NOMO-1 (cell line): ENCODE results near the gene HSDL2.
"Not testable (repeated sequence)": the region's sequence is repeated elsewhere in the genome, so short reads cannot be mapped to it uniquely, and the experiment has no call there.

ENCODE experiments used
- DNase-seq, 2 experiments: peaks; one replicate each; lab custom pipeline; 2025; ENCODE audit not compliant: unreplicated experiment in 2 of 2; lab: John Stamatoyannopoulos, UW

HSDL2 gene

DNA sequence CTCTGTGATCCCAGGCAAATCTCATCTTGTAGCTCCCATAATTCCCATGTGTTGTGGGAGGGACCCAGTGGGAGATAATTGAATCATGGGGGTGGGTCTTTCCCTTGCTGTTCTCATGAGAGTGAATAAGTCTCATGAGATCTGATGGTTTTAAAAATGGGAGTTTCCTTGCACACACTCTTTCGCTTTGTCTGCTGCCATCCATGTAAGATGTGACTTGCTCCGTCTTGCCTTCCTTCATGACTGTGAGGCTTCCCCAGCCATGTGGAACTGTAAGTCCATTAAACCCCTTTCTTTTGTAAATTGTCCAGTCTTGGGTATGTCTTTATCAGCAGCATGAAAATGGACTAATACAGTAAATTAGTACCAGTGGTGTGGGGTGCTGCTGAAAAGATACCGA is 14.7 kb upstream of the HSDL2 start:
- DNase-seq = not testable (repeated sequence)

DNA sequence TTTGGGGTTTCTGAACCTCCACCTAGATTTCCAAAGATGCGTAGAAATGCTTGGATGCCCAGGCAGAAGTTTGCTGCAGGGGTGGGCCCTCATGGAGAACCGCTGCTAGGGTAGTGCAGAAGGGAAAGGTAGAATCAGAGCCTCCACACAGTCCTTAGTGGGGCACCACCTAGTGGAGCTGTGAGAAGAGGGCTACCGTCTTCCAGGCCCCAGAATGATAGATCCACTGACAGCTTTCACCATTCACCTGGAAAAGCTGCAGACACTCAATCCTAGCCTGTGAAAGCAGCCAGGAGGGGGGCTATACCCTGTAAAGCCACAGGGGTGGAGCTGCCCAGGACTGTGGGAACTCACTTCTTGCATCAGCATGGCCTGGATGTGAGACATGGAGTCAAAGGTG is 13.3 kb upstream of the HSDL2 start:
- no peak for DNase-seq

DNA sequence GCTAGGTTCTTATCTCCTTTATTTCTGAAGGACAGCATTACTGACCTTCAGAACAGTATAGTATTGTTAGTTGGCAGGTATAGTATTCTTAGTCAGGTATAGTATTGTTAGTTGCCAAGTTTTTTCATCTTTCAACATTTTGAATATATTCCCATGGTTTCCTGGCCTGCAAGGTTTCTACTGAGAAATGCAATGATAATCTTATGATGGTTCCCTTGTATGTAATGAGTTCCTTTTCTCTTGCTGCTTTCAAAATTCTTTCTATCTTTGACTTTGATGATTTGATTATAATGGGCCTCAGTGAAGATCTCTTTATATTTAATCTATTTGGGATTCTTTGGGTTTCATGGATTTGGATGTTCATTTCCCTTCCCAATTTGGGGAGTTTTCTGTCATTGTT is 12.4 kb upstream of the HSDL2 start:
- DNase-seq = no peak

DNA sequence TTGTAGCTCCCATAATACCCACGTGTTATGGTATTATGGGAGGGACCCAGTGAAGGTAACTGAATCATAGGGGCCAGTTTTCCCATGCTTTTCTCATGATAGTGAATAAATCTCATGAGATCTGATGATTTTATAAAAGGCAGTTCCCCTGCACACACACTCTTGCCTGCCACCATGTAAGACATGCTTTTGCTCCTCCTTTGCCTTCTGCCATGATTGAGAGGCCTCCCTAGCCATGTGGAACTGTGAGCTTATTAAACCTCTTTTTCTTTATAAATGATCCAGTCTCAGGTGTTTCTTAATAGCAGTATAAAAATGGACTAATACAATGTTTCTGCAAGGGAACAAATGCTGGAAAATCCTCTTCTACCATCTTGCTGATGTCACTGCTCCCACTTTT is 10.1 kb upstream of the HSDL2 start:
- no peak for DNase-seq

DNA sequence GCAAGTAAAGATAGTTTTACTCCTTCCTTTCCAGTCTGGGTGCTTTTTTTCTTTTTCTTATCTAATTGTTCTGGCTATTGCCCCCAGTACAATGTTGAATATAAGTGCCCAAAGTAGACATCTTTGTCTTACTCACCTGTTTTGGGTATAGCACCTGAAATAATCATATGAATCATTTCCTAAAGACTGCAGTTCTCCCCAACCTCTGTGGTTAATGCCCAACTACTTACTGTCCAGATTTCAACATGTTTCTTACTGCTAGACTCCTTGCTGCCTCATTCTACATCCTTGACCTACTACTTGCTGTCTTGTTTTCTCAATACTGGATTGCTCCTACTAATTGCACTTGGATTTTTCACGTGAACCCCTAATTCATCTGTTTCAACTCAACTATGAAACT is 8.8 kb upstream of the HSDL2 start:
- DNase-seq = no peak

DNA sequence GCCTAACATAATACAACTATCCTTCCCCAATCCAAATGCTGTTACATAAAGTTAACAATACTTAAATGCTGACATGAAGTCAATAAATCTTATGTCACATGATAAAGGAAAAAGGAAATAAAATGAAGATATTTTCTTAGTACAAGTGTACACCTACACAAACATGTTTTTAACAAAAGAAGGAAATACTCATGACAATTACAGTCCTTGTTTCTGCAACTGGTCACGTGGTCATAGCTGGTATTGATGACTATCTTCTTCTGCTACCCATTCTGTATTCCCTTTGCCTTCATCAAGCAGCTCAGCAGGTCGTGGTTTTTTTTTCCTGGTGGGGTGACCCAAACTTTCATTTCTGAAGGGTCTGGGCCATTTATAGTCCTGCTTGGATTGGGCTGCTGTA is 6.2 kb upstream of the HSDL2 start:
- not testable (repeated sequence) for DNase-seq

DNA sequence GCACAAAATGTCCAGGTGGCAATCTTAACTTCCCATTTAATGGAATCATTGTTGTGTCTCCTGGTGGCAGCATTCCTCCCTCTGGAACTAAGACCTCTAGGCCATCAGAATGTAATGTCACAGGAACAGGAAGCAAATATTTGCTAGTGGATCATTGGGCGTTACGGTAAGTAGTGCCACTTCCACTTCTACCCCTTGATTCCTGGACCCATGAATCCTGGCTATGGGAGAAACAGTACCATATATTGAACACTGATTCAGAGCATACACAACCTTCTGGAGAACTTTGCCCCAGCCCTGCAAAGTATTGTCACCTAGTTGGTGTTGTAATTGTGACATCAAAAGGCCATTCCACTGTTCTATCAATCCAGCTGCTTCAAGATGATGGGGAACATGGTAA is 5.7 kb upstream of the HSDL2 start:
- DNase-seq = not testable (repeated sequence)

DNA sequence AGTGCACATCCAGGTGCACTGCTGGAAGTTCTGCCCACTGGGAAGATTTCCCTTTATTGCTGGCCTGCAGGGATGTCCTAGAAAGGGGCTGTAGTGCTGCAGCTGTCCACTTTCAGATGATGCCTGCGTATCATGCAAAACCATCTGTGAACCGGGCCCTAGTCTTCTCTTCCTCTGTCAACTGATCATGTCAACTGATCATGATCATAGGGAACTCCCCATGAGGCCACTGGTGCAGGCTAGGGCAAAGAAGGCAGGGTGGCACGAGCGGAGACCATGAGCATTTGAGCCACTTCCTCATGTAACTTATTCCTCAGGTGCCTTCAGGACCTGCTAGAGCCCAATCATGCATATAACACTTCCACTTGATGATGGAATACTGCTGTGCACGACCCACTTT is 4.5 kb upstream of the HSDL2 start:
- DNase-seq = no peak

DNA sequence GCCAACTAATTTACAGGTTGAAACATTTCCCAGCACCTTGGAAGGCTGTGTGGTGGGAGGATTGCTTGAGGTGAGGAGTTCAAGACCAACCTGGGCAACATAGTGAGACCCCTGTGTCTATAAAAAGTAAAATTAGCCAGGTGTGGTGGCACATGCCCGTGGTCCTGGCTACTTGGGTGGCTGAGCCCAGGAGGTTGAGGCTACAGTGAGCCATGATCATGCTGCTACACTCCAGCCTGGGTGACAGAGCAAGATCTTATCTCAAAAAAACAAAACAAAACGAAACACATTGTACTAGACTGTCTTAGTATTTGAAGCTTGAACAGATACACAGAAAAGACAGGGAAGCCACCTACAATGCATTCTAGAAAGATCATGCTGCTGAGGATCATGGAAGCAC is 2.8 kb upstream of the HSDL2 start:
- DNase-seq = no peak

DNA sequence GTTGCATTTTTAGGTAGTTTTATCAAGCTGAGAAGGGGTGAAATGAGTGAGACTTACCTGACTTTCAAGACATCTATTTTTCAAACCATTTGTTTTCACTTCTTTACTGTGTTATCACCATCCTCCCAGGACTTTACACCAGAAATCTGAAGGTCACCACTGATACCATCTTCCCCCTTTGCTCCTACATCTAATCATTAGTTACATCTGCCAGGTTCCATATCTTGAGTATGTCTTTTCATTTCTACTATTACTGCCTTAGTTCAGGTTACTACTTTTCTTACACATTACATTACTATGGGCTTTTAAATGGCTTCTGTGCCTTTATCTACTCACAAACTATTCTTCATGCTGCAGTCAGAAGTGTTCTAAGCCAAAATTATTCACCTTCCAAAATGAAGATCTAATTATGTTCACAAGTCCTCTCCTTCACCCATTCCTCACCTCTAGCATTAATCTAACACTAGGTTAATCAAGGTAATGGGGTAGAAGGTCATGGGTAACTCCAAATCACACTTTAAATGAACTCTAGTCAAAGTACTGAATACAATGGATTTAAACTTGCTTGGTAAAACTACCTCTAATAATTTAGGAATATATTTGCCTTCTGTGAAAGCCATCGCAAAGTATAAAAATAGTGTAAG is 2.1 kb upstream of the HSDL2 start:
- no peak for DNase-seq

DNA sequence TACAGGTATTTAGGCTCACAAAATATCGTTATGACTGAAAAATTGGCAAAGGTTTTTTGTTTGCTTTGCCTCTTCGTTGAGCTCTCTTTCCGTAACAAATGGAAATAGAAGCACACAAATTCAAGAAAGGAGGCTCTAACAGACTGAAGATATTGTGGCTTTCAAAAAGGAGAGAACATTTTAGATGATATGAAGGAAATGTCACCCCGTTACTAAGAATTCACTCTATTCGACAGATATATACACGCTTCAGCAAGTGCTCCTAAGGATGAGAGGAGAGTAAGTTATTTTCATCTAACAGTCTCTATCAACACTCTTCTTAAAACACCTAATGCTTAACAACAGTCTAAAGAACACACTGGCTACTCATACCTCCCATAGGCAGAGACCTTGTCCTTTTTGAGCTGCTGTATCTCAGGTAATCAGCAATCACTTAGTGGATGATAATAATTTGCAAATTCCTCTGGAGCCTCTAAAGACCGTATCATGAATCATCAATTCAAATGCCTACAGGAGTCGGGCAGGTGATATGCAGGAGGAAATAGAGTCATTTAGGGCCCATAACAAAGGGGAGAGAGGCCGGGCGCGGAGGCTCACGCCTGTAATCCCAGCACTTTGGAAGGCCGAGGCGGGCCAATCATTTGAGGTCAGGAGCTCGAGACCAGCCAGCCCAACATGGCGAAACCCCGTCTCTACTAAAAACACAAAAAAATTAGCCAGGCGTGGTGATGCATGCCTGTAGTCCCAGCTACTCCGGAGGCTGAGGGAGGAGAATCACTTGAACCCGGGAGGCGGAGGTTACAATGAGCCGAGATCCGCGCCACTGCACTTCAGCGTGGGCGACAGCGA is 1.4 kb upstream of the HSDL2 start:
- DNase-seq = no peak

DNA sequence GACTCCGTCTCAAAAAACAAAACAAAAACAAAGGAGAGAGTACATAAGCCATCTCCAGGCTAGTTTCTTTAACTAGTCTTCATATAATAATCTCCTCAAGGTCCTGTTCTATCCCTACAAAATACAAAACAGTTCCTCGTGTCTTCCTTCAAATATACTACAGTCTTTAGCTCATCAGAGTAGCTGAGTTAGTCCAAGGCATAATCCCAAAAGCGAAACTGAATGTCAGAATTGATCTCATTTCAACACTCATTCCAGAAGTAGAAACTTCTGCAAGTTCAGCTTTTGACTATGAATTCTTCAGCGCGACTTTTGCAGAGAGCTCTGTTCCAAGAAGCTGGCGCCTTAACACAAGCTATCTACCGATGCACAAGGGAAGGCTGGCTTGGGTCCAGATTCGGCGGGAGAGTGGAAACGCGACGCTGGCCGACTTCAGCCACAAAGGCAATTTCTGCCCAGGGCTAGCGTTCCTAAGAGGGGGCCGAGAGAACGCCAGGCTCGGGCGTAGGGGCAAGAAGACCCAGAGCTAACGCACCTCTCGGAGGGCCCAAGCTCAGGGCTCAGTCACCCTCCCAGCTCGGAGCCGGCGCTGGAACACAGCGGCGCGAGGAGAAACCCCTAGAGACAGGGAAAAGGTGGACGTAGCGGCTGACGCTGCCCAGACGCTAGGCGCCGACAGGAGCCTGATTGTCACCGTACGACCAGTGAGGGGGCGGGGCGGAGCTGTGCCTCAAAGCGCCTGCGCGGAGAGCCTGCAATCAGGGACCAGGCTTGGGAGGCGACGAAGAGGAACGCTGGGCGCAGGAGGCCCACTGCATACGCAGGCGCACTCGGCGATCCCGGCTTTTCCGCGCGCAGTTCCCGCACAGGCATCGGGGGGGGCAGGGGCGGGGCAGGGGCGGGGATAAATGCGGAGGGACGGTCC is 469 bp upstream of the HSDL2 start:
- DNase-seq = peak; percentile 98 to 99

DNA sequence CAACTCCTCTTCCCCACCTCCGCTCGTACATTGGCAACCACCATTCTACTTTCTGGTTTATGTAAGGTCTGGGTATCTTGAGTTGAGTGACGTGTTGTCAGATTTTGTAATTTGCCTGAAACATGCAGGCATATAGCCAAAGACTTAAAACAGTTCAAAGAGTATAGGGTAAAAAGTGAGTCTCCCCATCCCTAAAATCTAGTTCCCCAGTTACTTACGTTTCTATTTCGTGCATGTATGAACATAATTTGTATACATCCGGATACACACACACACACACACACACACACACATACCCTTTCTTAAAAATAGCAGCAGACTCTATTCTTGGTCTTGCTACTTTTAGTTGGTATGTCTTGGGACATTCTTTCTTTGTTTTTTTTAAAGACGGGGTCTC is 915 bp downstream of the HSDL2 start:
- DNase-seq = no peak

DNA sequence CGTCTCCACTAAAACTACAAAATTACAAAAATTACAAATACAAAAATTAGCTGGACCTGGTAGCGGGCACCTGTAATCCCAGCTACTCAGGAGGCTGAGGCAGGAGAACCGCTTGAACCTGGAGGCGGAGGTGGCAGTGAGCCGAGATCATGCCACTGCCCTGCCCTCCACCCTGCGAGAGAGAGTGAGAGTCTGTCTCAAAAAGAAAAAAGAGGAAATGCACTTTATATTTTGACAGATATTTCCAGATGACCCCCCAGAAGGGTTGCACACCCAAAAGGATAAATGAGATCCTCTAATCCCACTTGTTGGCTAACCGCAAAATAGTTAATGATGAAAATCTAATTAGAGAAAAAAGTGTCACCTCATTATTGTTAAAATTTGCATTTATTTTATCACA is 2.2 kb downstream of the HSDL2 start:
- no peak for DNase-seq

DNA sequence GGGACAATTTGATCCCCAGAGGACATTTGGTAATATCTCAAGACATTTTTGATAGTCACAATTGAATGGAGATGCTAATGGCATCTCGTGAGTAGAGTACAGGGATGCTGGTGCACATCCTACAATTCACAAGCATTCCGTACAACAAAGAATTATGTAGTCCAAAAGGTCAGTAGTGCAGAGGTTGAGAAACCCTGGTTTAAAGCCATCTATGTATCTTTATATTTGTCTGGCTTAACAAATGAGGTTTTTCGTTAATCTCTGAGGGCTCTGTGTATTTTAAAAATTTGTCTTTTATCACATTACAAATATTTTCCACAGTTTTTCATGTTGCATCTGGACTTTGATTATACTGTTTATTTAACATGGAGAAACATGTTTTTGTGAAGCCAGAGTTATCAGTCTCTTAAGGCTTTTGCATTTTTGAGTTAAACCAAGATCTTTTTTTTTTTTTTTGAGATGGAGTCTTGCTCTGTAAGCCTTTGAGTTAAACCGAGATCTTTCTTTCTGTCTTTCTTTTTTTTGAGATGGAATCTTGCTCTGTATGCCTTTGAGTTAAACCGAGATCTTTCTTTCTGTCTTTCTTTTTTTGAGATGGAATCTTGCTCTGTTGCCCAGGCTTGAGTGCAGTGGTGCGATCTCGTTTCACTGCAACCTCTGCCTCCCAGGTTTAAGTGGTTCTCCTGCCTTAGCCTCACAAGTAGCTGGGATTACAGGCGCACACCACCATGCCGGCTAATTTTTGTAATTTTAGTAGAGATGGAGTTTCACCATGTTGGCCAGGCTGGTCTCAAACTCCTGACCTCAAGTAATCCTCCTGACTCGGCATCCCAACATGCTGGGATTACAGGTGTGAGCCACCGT is 2.8 kb downstream of the HSDL2 start:
- DNase-seq = no peak

DNA sequence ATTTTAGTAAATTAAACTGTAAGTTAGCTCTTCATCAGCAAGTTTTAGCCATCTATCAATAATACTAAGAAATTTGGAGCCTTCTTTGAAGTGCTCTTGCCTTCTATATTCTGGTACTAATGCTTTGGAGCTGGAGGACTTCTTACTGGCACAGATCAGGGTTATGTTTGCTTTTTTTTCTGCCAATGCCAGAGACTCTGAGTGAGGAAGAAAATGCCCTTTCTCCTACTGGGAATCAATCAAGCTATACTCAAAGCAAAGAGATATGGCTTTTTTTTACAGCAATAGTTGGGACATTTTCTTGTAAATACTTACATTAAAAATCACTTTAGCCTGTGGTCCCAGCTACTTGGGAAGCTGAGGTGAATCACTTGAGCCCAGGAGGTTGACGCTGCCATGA is 4.3 kb downstream of the HSDL2 start:
- DNase-seq = no peak

DNA sequence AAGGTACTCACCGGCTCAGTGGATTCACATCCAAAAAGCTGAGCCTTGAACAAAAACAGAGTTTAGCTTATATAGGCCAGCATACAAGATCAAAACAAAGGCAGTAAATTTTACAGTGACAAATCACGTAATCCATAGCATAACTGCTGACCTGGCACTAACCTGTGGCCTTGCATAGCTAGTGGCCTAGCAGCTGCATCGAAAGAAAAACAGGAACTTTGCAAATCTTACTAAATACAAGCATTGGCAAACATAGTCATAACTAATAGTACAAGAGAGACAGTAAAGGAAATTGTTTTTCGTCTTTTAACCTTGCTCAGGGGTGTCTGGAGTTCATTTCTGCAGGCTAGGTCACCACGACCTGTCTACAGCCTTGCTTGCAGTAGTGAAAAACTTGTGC is 4.8 kb downstream of the HSDL2 start:
- DNase-seq = peak; percentile 76 to 91

DNA sequence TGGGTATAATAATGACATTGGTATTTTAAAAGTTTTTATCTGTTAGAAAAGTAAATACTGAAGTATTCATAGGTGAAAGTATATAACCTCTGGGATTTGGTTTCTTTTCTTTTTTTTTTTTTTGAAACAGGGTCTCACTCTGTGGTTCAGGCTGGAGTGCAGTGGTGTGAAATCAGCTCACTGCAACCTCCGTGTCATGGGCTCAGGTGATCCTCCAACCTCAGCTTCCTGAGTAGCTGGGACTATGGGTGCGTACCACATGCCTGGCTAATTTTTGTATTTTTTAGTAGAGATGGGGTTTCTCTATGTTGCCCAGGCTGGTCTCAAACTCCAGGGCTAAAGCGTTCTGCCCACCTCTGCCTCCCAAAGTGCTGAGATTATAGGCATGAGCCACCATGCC is 7.2 kb downstream of the HSDL2 start:
- DNase-seq = no peak

DNA sequence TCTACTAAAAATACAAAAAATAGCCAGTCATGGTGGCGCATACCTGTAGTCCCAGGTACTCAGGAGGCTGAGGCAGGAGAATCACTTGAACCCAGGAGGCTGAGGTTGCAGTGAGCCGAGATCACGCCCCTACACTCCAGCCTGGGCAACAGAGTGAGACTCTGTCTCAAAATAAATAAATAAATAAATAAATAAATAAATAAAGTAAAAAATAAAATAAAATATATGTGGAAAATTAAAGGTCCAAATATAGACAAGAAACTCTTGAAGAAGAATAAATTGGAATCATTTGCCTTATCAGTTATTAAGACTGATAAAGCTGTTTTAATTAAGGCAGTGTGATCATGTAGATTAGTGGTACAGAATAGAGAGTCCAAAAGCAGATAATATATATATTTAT is 10.0 kb downstream of the HSDL2 start:
- not testable (repeated sequence) for DNase-seq

DNA sequence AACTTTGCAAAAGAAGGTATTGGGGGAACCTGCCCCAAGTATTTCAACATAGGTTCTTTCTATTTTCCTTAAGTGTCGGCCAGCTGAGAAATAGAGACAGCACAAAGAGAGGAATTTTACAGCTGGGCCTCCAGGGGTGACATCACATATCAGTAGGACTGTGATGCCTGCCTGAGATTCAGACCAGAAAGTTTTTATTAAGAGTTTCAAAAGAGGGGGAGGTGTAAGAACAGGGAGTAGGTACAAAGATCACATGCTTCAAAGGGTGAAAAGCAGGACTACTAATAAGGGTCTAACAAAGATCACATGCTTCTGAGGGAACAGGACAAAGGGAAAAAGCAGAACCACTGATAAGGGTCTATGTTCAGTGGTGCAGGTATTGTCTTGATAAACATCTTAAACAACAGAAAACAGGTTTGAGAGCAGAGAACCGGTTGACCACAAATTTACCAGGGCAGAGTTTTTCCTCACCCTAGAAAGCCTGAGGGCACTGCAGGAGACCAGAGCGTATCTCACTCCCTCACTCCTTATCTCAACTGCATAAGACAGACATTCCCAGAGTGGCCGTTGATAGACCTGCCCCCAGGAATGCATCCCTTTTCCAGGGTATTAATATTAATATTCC is 12.1 kb downstream of the HSDL2 start:
- not testable (repeated sequence) for DNase-seq
